K562 (cell line): ENCODE measurements around the gene AGO1. TPM values are rescaled to one million over a fixed set of nuclear protein-coding genes. Genes with fewer than 3 reads are reported as not detected.

Experiments
- ATAC-seq: fragments of 200-7000 bp; cut with Tn5 transposase; 3 replicates; pipeline ENCODE4 v1.9.1; 2020; ENCODE audit warnings: moderate library complexity
- BruUV-seq: library from RNA; stranded (reverse); fragments of 400-500 nt; replicated peaks from 2 replicates; lab custom pipeline; 2021; lab: Mats Ljungman, UMichigan
- CTCF ChIA-PET: fragments of 300-600 bp; formaldehyde crosslinking; extraction: SDS; loops from one replicate; lab custom pipeline; 2021; ENCODE audit warnings: low intra/inter-chr PET ratio; lab: Yijun Ruan, JAX
- POLR2A ChIA-PET: fragments of 300-600, 350-650 bp; sonication (Branson Sonifier 250); formaldehyde crosslinking; extraction: SDS; loops from one replicate; lab custom pipeline; 2021; ENCODE audit warnings: antibody characterized with exemption, inconsistent platforms; lab: Yijun Ruan, JAX
- DNase-seq, 4 experiments: peaks; one replicate each; pipeline versions ENCODE4 v3.0.0 to v3.0.0-alpha.2; 2011 to 2018; ENCODE audit warnings: low spot score in 3 of 4, mixed read lengths in 3 of 4; ENCODE audit errors: extremely low read depth in 1 of 4
- FAIRE-seq: peaks from 2 replicates; lab custom pipeline; 2011; peaks lifted over from hg19 to GRCh38; lab: Jason Lieb, UNC
- H2AFZ ChIP-seq: 2 replicates; pipeline ENCODE4 v1.6.0; 2011; ENCODE audit warnings: low read depth, low read length, control low read depth, inconsistent platforms
- H3K27ac ChIP-seq: fragments of 200-600 bp; 3 replicates; pipeline ENCODE4 v1.8.0; 2011; ENCODE audit warnings: low read depth, mild to moderate bottlenecking, control low read depth, inconsistent platforms, low read length, moderate library complexity, mixed read lengths; ENCODE audit errors: extremely low read depth
- H3K27me3 ChIP-seq, 2 experiments: fragments of 300-600 bp in 1 of 2; 2 replicates in 1 of 2; 3 replicates in 1 of 2; pipeline versions ENCODE4 v1.6.0 to v1.8.0; 2011; ENCODE audit warnings: inconsistent platforms in 2 of 2, low read length in 2 of 2, mild to moderate bottlenecking in 1 of 2, mixed read lengths in 1 of 2, moderate library complexity in 1 of 2; ENCODE audit not compliant: control insufficient read depth in 2 of 2, insufficient read depth in 2 of 2
- H3K36me3 ChIP-seq: fragments of 300-600 bp; 3 replicates; pipeline ENCODE4 v1.8.0; 2011; ENCODE audit warnings: mild to moderate bottlenecking, low read length, inconsistent platforms; ENCODE audit not compliant: control insufficient read depth, insufficient read depth
- H3K4me1 ChIP-seq, 2 experiments: fragments of 200-600 bp in 1 of 2; replicated peaks in 1 of 2; 2 replicates in 1 of 2; 3 replicates in 1 of 2; pipeline versions ENCODE4 v1.5.1 to v1.8.0; 2011; ENCODE audit warnings: inconsistent platforms in 2 of 2, low read length in 2 of 2, mild to moderate bottlenecking in 1 of 2, mixed read lengths in 1 of 2, moderate library complexity in 1 of 2; ENCODE audit not compliant: control insufficient read depth in 2 of 2, insufficient read depth in 2 of 2
- H3K4me2 ChIP-seq: 2 replicates; pipeline ENCODE4 v1.6.1; 2011; ENCODE audit warnings: low read length, control low read depth, inconsistent platforms, mixed read lengths; ENCODE audit not compliant: insufficient read depth
- H3K4me3 ChIP-seq: fragments of 200-600 bp; sonication (generic), shearing (Covaris generic); 2 replicates; pipeline ENCODE4 v1.5.1; 2016; ENCODE audit warnings: control low read depth, inconsistent platforms
- H3K79me2 ChIP-seq: fragments of 200-600 bp; 3 replicates; pipeline ENCODE4 v1.8.0; 2011; ENCODE audit warnings: low read length, inconsistent platforms; ENCODE audit not compliant: control insufficient read depth, insufficient read depth
- H3K9ac ChIP-seq, 2 experiments: 2 replicates each; pipeline versions ENCODE4 v1.6.0 to v1.6.1; 2011; ENCODE audit warnings: low read depth in 2 of 2, low read length in 2 of 2, control low read depth in 1 of 2, inconsistent platforms in 1 of 2, mild to moderate bottlenecking in 1 of 2, mixed read lengths in 1 of 2; ENCODE audit not compliant: insufficient read depth in 1 of 2
- H3K9me1 ChIP-seq: one replicate; pipeline ENCODE4 v1.6.0; 2011; ENCODE audit warnings: inconsistent platforms, mild to moderate bottlenecking, low read length, moderate library complexity; ENCODE audit not compliant: control insufficient read depth, insufficient read depth
- H3K9me3 ChIP-seq: replicated peaks from 2 replicates; pipeline ENCODE4 v1.5.1; 2011; ENCODE audit warnings: low read depth, low read length, inconsistent platforms; ENCODE audit not compliant: control insufficient read depth, insufficient read depth
- H4K20me1 ChIP-seq: replicated peaks from 2 replicates; pipeline ENCODE4 v1.6.1; 2011; ENCODE audit warnings: low read length, inconsistent platforms, mixed read lengths; ENCODE audit not compliant: control insufficient read depth, insufficient read depth
- COPS2 ChIP-seq: fragments of 450-650 bp; conservative IDR thresholded peaks from 2 replicates; pipeline ENCODE4 v1.6.1; 2016; ENCODE audit warnings: mild to moderate bottlenecking, moderate library complexity
- HDAC8 ChIP-seq: fragments of 450-650 bp; IDR thresholded peaks from 2 replicates; pipeline ENCODE4 v1.6.1; 2016; ENCODE audit warnings: mild to moderate bottlenecking, missing genetic modification characterization, moderate library complexity, missing compliant biosample characterization
- HINFP ChIP-seq: fragments of 450-650 bp; conservative IDR thresholded peaks from 2 replicates; pipeline ENCODE4 v1.6.1; 2016; ENCODE audit warnings: missing genetic modification characterization, low read depth, mild to moderate bottlenecking, control low read depth, missing compliant biosample characterization
- HMGXB4 ChIP-seq: sonication (generic); formaldehyde crosslinking; IDR thresholded peaks from 2 replicates; pipeline ENCODE4 v1.8.1; 2023; ENCODE audit warnings: mild to moderate bottlenecking, missing genetic modification reagents
- PTBP1 ChIP-seq: fragments of 200-400 bp; formaldehyde crosslinking; IDR thresholded peaks from 2 replicates; pipeline ENCODE4 v1.6.1; 2017; ENCODE audit warnings: low read depth, low read length
- RBM15 ChIP-seq: fragments of 200-400 bp; formaldehyde crosslinking; IDR thresholded peaks from 2 replicates; pipeline ENCODE4 v1.6.1; 2018; ENCODE audit warnings: mild to moderate bottlenecking, low read length, moderate library complexity; ENCODE audit not compliant: insufficient read depth
- RREB1 ChIP-seq: fragments of 250-450 bp; sonication (Bioruptor Pico); IDR thresholded peaks from 2 replicates; pipeline ENCODE4 v1.4.0; 2020
- SUPT5H ChIP-seq: fragments of 450-650 bp; IDR thresholded peaks from 2 replicates; pipeline ENCODE4 v1.6.1; 2016
- TAF1 ChIP-seq: IDR thresholded peaks from 2 replicates; pipeline ENCODE4 v1.6.1; 2011; ENCODE audit warnings: mild to moderate bottlenecking, low read length, moderate library complexity; ENCODE audit not compliant: insufficient read depth, control insufficient read depth, severe bottlenecking; ENCODE audit errors: extremely low read depth
- TEAD1 ChIP-seq, 2 experiments: fragments of 450-650 bp in 1 of 2; sonication (generic) in 1 of 2; formaldehyde crosslinking; IDR thresholded peaks; 2 replicates each; pipeline versions ENCODE4 v1.4.0 to v1.8.0; 2020 to 2022; ENCODE audit warnings: mild to moderate bottlenecking in 2 of 2, missing genetic modification reagents in 1 of 2
- ZFP36 ChIP-seq: fragments of 150-350 bp; IDR thresholded peaks from 2 replicates; pipeline ENCODE4 v1.6.1; 2018; ENCODE audit warnings: low read length, low read depth; ENCODE audit not compliant: partially characterized antibody
- WGBS: fragments of 100-300 bp; shearing (Covaris generic); methylation state at CpG from one replicate; pipeline ENCODE4 v1.1.6; 2016; ENCODE audit warnings: low coverage, mixed read lengths; ENCODE audit not compliant: insufficient coverage; ENCODE audit errors: missing lambda C conversion rate; 5-methylcytosine and 5-hydroxymethylcytosine counted together
- in situ Hi-C: fragments of 300-500 bp; cut with MboI; formaldehyde crosslinking; loops from 4 replicates; pipeline ENCODE4 v1.15.0; 2018; ENCODE audit warnings: inconsistent platforms, mixed read lengths
- intact Hi-C: fragments of 100-400 bp; cut with micrococcal nuclease; formaldehyde crosslinking; loops from 2 replicates; pipeline ENCODE4 v1.14.2; 2022
- polyA plus RNA-seq, 8 experiments: library from polyadenylated mRNA; depleted of rRNA in 4 of 8; stranded (reverse) in 5 of 8; unstranded in 3 of 8; fragments of >200 nt; fragmentation: Nextera tagmentation in 2 of 8; fragmentation: Illumina TruSeq in 1 of 8; extraction: Ambion mirVana in 2 of 8; extraction: Trizol in 1 of 8; gene quantifications; 2 replicates each; pipeline versions ENCODE4 v1.2.1 to v1.2.3, GENCODE V29; 2011 to 2014; ENCODE audit warnings: inconsistent platforms in 1 of 8, missing spikeins in 1 of 8
- total RNA-seq, 7 experiments: library from RNA; depleted of rRNA in 6 of 7; stranded (reverse); fragments of >200 nt in 6 of 7; fragmentation: Illumina TruSeq in 2 of 7; extraction: Trizol in 2 of 7; gene quantifications; 2 replicates each; pipeline versions ENCODE4 v1.2.1 to v1.2.3, GENCODE V29; 2011 to 2021; ENCODE audit warnings: low replicate concordance in 1 of 7

Gene AGO1
- total and polyA plus RNA-seq, 9 of the 15 experiments (the other 6 are each of a cell fraction or from before 2014, with no cell fraction given), result 7.3 to 64.2 (median 26.0) TPM

GRCh38 chr1:35876988-35877387 is 6.0 kb upstream of the AGO1 start (continued):
- TF ChIP-seq RREB1 (CRISPR knock-in tag), result no peak

DNA sequence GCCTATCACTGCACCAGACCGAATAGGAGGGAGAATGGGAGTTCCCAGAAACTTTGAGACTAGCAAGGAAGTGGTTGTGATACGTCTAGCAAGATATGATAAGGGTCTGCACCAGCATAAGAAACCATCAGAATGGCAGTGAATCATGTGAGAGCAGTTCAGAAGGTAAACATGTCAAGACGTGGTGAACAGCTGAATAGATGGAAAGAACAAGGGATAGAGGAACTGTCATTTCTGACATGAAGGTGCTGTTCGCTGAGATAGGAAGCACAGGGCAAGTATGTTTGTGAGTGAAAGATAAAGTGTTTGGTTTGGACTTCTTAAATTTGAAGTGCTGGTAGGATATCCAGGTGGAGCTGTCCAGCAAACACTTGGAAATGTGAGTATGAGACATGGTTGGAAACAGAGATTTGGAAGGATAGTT is 1.1 kb upstream of the AGO1 start:
- DNase-seq (peak in 3 of 4 experiments; percentile 34 to 83 (median 65)), FAIRE-seq (peak; percentile 89), ATAC-seq (peak; percentile 30)
- ChIA-PET CTCF (no interaction called here), POLR2A (interaction anchor here (0.6 to 2.7 kb wide), 12 partner anchors 9 to 459 kb away, joined by 3 to 17 read pairs (median 3); partner anchors contain the start of genes AGO3 and CLSPN)
- Histone ChIP-seq H3K9me1 (peaks cover 6% of the 10 kb centered on the region), H3K79me2 (peaks cover 87% of the 10 kb centered on the region), H4K20me1 (peaks cover 28% of the 10 kb centered on the region), H3K27me3 (no peaks in the 10 kb centered on the region), H3K4me3 (no peak overlapping the region), H2AFZ (no peak overlapping the region), H3K4me2 (peak overlapping the region; percentile 75), H3K4me1 (peaks cover 37 to 60% of the 10 kb centered on the region in 2 experiments), H3K36me3 (no peaks in the 10 kb centered on the region), H3K27ac (peak overlapping the region; percentile 66; the same call in 2 of the 3 replicates), H3K9me3 (no peaks in the 10 kb centered on the region), H3K9ac (no peak overlapping the region)
- no TSS peak for BruUV-seq
- 1% methylated on average over 4 of the region's 4 CpGs for WGBS
- intact Hi-C loops (loop anchor here (1.0 to 10.0 kb wide), 2 partner anchors 13 to 443 kb away; partner anchors contain the start of gene EVA1B), in situ Hi-C loops (no loop called here)
- TF ChIP-seq RBM15 (no peak), COPS2 (no peak), HDAC8 (tag) (no peak), TAF1 (no peak), ZFP36 (no peak), PTBP1 (no peak), SUPT5H (no peak), HINFP (tag) (no peak; the same call in 1 of the 2 replicates), TEAD1 (CRISPR knock-in tag; IDR thresholded peaks at IDR 0.05) (0 out of 4 replicates have a peak, but pooled peaks of 1 of the 2 experiments have one; percentile 32), HMGXB4 (CRISPR knock-in tag) (no peak)
